PC-3 (cell line): ENCODE results near the gene ENTPD7. TPM values are rescaled to one million over a fixed set of nuclear protein-coding genes. Genes with fewer than 3 reads are reported as not detected.

ENCODE experiments used
- ATAC-seq: fragments of 200-7000 bp; cut with Tn5 transposase; 2 replicates; pipeline ENCODE4 v1.9.1; 2020; ENCODE audit warnings: mild to moderate bottlenecking, moderate library complexity
- BruUV-seq: library from RNA; stranded (reverse); fragments of 400-500 nt; replicated peaks from 2 replicates; lab custom pipeline; 2021; lab: Mats Ljungman, UMichigan
- CTCF ChIA-PET: fragments of 300-600 bp; sonication (Branson Sonifier 250); formaldehyde crosslinking; loops from one replicate; lab custom pipeline; 2022; ENCODE audit warnings: antibody characterized with exemption; lab: Charles Lee
- POLR2A ChIA-PET: fragments of 300-600 bp; sonication (Branson Sonifier 250); formaldehyde crosslinking; loops from one replicate; lab custom pipeline; 2022; ENCODE audit warnings: antibody characterized with exemption; ENCODE audit not compliant: unreplicated experiment; lab: Charles Lee
- DNase-seq: peaks from one replicate; pipeline ENCODE4 v3.0.0-alpha.2; 2015
- H2AFZ ChIP-seq: fragments of 300-600 bp; sonication (generic); 2 replicates; pipeline ENCODE4 v1.6.0; 2016; ENCODE audit warnings: antibody characterized with exemption, low read length
- H3F3A ChIP-seq: fragments of 300-600 bp; sonication (generic); one replicate; pipeline ENCODE4 v1.6.0; 2017; ENCODE audit warnings: antibody characterized with exemption, low read length, control low read depth, mild to moderate bottlenecking; ENCODE audit not compliant: unreplicated experiment
- H3K27ac ChIP-seq: fragments of 300-600 bp; sonication (generic); 2 replicates; pipeline ENCODE4 v1.5.1; 2016; ENCODE audit warnings: mild to moderate bottlenecking, low read length
- H3K27me3 ChIP-seq: fragments of 300-600 bp; sonication (generic); 2 replicates; pipeline ENCODE4 v1.6.1; 2016; ENCODE audit warnings: low read length, mixed read lengths
- H3K36me3 ChIP-seq: fragments of 300-600 bp; sonication (generic); 2 replicates; pipeline ENCODE4 v1.6.1; 2016; ENCODE audit warnings: low read depth, mixed run types, low read length, mixed read lengths
- H3K4me1 ChIP-seq: fragments of 300-600 bp; sonication (generic); 2 replicates; pipeline ENCODE4 v1.5.1; 2016; ENCODE audit warnings: low read length; ENCODE audit not compliant: insufficient read depth
- H3K4me2 ChIP-seq: fragments of 300-600 bp; sonication (generic); 2 replicates; pipeline ENCODE4 v1.6.0; 2016; ENCODE audit warnings: low read length
- H3K4me3 ChIP-seq: fragments of 300-600 bp; sonication (generic); 2 replicates; pipeline ENCODE4 v1.5.1; 2016; ENCODE audit warnings: mild to moderate bottlenecking, low read length, mixed read lengths
- H3K79me2 ChIP-seq: fragments of 300-600 bp; sonication (generic); 2 replicates; pipeline ENCODE4 v1.6.1; 2017; ENCODE audit warnings: low read length, mixed read lengths
- H3K9ac ChIP-seq: fragments of 300-600 bp; sonication (generic); 2 replicates; pipeline ENCODE4 v1.6.0; 2016; ENCODE audit warnings: mild to moderate bottlenecking, low read length
- H3K9me2 ChIP-seq: fragments of 300-600 bp; sonication (generic); replicated peaks from 2 replicates; pipeline ENCODE4 v1.6.1; 2016; ENCODE audit warnings: mixed run types, low read length, mixed read lengths
- H3K9me3 ChIP-seq: fragments of 300-600 bp; sonication (generic); 2 replicates; pipeline ENCODE4 v1.6.1; 2016; ENCODE audit warnings: low read length, mixed read lengths
- H4K20me1 ChIP-seq: fragments of 300-600 bp; sonication (generic); 2 replicates; pipeline ENCODE4 v1.6.1; 2016; ENCODE audit warnings: low read length, mixed read lengths
- CTCF ChIP-seq: fragments of 300-600 bp; sonication (generic); conservative IDR thresholded peaks from 2 replicates; pipeline ENCODE4 v1.5.1; 2017; ENCODE audit warnings: antibody characterized with exemption, low read depth, mild to moderate bottlenecking, low read length
- EZH2 ChIP-seq: fragments of 300-600 bp; sonication (generic); IDR thresholded peaks from one replicate; pipeline ENCODE4 v1.6.1; 2017; ENCODE audit warnings: antibody characterized with exemption, mild to moderate bottlenecking, low read length; ENCODE audit not compliant: unreplicated experiment
- EZH2phosphoT487 ChIP-seq: fragments of 300-600 bp; sonication (generic); IDR thresholded peaks from 2 replicates; pipeline ENCODE4 v1.6.1; 2018; ENCODE audit warnings: mild to moderate bottlenecking, antibody characterized with exemption, low read length, borderline replicate concordance
- intact Hi-C: fragments of 100-400 bp; cut with micrococcal nuclease; formaldehyde crosslinking; loops from 2 replicates; pipeline ENCODE4 v1.9.0; 2023
- total RNA-seq: library from RNA; depleted of rRNA; stranded (reverse); fragments of >200 nt; gene quantifications from 2 replicates; pipeline ENCODE4 v1.2.3, GENCODE V29; 2014

ENTPD7 gene
- total RNA-seq, 1 experiment from 2014 or later, result 6.8 TPM

- Histone ChIP-seq H4K20me1 (no peaks in the 10 kb centered on the region), H3K79me2 (no peaks in the 10 kb centered on the region), H3K27ac (no peak overlapping the region), H3F3A (no peaks in the 10 kb centered on the region), H3K36me3 (peaks cover 9% of the 10 kb centered on the region; the same call in 1 of the 2 replicates), H3K9me2 (no peaks in the 10 kb centered on the region), H3K27me3 (no peaks in the 10 kb centered on the region), H3K4me2 (no peak overlapping the region), H2AFZ (no peak overlapping the region), H3K9me3 (no peaks in the 10 kb centered on the region), H3K9ac (no peak overlapping the region), H3K4me3 (no peak overlapping the region), H3K4me1 (no peaks in the 10 kb centered on the region)
- BruUV-seq, result no TSS peak
- ATAC-seq (no peak), DNase-seq (no peak)
- ChIA-PET CTCF (no interaction called here), POLR2A (no interaction called here)
- intact Hi-C loops, result no loop called here
- TF ChIP-seq EZH2phosphoT487 (no peak), CTCF (no peak), EZH2 (no peak)
These were observed 36.5 kb downstream of the ENTPD7 start for GRCh38 chr10:99695761-99696160.

DNA sequence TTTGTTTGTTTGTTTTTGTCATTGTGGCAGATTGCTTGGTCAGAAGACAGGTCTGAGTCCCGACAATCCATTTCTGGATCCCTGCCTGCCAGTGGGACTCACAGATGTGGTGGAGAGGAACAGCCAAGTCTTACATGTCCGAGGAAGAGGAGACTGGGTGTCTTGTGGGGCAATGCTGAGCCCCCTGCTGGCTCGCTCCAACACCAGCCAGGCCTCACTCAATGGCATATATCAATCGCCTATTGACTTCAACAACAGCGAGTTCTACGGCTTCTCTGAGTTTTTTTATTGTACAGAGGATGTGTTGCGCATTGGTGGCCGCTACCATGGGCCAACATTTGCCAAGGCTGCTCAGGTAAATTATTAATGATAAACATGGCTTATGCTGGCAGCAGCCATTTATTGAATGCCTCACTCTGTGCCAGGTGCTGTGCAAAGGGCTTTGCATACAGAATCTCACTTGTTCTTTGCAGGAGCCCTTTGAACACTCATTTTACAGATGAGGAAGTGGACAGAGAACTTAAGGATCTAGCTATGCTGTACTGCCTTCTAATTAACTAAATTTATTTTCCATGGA, 39.3 kb downstream of the ENTPD7 start:
- Histone ChIP-seq H3K4me1 (no peaks in the 10 kb centered on the region), H3K36me3 (peaks cover 9% of the 10 kb centered on the region; the same call in 1 of the 2 replicates), H2AFZ (no peak overlapping the region), H3K9me3 (no peaks in the 10 kb centered on the region), H3K4me2 (no peak overlapping the region), H3K9ac (no peak overlapping the region), H3K79me2 (no peaks in the 10 kb centered on the region), H3K27me3 (no peaks in the 10 kb centered on the region), H4K20me1 (no peaks in the 10 kb centered on the region), H3F3A (no peaks in the 10 kb centered on the region), H3K9me2 (no peaks in the 10 kb centered on the region), H3K27ac (no peak overlapping the region), H3K4me3 (no peak overlapping the region)
- DNase-seq (no peak), ATAC-seq (no peak)
- BruUV-seq, result no TSS peak
- ChIA-PET CTCF (no interaction called here), POLR2A (no interaction called here)
- intact Hi-C loops, result no loop called here
- TF ChIP-seq EZH2phosphoT487 (no peak), CTCF (peak; percentile 34; the same call in 1 of the 2 replicates), EZH2 (no peak)

DNA sequence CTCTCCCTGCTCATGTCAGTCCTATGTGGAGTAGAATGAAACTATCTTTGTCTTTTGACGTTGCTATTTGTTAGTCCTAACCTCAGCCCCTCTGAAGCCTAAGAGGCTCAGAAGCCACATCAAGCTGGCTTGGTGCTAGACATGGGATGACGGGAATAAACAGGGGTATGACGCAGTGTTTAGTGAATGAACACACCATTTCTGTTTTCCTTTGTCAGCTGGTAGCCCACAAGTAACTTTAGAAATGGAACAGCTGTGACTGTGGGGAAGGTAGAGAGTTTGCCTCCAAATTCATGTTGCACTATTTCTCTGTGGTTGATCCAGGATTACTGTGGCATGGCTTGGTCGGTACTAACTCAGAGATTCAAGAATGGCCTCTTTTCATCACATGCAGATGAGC, 41.3 kb downstream of the ENTPD7 start:
- Histone ChIP-seq H3K36me3 (peaks cover 9% of the 10 kb centered on the region; the same call in 1 of the 2 replicates), H3K4me1 (no peaks in the 10 kb centered on the region), H3K4me2 (no peak overlapping the region), H3K79me2 (no peaks in the 10 kb centered on the region), H3K27ac (no peak overlapping the region), H2AFZ (no peak overlapping the region), H3K9me3 (no peaks in the 10 kb centered on the region), H3K27me3 (no peaks in the 10 kb centered on the region), H3K9me2 (no peaks in the 10 kb centered on the region), H3K4me3 (no peak overlapping the region), H3F3A (no peaks in the 10 kb centered on the region), H4K20me1 (no peaks in the 10 kb centered on the region), H3K9ac (no peak overlapping the region)
- TF ChIP-seq CTCF (no peak), EZH2phosphoT487 (no peak)
- DNase-seq, result no peak
- CTCF ChIA-PET, result no interaction called here
- POLR2A ChIA-PET, result no interaction called here
- intact Hi-C loops, result no loop called here
- no peak for ATAC-seq
- no TSS peak for BruUV-seq
